GM19452 (cell line): ENCODE data around the gene TGFB2.
"Not testable (repeated sequence)": the region's sequence is repeated elsewhere in the genome, so short reads cannot be mapped to it uniquely, and the experiment has no call there.

Experiments used
- ATAC-seq: cut with Tn5 transposase; IDR thresholded peaks from one replicate; pipeline ENCODE4 v1.9.1; 2021; ENCODE audit not compliant: unreplicated experiment

The TGFB2 gene

GRCh38 chr1:218344814-218345672 lies at the start of gene TGFB2:
TGFB2 (plus strand) TSS chr1:218345336; CDS start chr1:218346702, 1,366 bp downstream.
- ATAC-seq = peak; percentile 37

DNA sequence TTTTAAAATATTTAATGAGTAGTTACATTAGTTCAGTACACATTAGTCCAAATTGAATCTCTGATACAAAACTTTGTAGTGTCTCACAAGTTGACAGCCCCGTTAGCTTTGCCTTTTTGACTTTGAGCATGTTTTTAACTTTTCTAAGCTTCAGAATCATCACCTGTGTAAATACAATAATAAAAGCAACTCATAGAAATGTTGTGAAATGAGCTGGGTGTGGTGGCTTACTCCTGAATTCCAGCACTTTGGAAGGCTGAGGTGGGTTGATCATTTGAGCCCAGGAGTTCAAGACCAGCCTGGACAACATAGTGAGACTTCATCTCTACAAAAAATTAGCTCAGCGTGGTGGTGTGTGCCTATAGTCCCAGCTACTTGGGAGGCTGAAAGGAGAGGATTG lies 49.0 kb upstream of the TGFB2 start:
- ATAC-seq = no peak

- no peak for ATAC-seq
These were observed 47.7 kb upstream of the TGFB2 start for GRCh38 chr1:218297461-218297860.

DNA sequence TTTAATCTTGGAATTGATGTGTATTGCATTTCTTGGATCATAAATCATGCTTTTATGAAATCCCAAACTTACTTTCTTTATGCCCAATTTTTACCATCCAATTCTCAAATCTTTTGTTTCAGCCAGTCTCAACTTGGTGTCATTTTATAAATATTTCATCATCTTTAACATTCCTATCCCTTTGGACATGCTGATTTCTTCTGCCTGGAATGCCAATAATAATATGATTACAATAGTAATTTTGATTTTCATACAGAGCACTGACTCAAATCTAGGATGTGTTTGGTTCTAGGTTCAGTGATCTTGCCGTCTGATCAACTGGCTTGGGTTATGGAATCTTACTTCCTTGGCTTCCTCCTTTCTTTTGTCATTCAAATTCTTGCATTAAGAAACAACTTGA lies 47.3 kb upstream of the TGFB2 start:
- ATAC-seq = no peak

GRCh38 chr1:218298398-218298797 lies 46.7 kb upstream of the TGFB2 start:
- no peak for ATAC-seq

DNA sequence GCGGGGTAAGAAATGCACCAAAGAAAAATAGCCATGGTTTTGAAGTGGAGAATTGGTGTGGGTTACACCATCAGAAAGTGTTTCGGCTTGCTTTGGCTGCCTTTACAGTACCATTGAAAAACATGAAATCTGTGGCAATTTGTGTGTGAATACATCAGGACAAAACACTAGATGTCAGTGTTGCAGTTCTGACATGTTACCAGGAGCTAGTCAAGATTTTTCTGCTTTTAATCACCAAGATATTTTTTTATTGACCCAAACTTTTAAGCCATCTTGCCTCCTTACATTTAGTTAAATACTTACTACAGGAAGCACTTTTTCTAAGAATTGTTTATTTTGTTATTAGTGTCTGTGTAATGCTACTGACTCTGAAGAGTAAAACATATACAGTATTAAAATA lies 45.7 kb upstream of the TGFB2 start:
- no peak for ATAC-seq

- no peak for ATAC-seq
These were observed 43.9 kb upstream of the TGFB2 start for GRCh38 chr1:218301217-218301616.

- ATAC-seq = no peak
These were observed 43.0 kb upstream of the TGFB2 start for GRCh38 chr1:218302155-218302554.

DNA sequence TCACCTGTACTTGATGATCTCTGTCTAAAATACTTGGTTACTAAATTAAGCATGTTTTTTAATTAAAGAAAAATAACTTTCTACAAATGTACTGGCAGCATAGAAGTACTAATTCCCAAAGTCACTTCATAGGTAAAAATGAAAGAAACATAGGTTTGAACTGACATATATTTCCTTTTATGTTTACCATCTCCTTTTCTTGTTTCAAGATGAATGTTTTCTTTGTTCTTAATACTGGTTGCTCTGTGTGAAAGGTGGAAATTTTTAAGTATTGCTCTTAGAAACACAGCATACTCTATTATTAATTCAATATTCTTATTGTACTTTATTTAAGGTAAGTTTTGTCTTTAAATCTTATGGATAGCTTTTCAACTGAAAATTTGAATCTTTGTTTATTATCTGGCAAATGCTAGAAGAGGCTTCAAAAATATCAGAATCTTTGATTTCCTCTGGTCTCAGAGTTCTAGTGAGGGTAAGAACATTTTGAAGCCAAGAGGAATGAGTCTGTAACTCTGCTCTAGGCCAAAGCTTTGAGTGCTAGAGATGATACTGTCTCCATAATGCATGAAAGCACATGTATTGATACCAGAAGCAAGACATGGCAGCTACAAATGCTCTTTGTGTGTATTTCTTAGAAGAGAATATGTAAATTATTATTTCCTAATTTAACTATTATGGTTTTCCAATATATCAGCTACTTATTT lies 41.8 kb upstream of the TGFB2 start:
- ATAC-seq = no peak

GRCh38 chr1:218304281-218305039 lies 40.7 kb upstream of the TGFB2 start:
- no peak for ATAC-seq

DNA sequence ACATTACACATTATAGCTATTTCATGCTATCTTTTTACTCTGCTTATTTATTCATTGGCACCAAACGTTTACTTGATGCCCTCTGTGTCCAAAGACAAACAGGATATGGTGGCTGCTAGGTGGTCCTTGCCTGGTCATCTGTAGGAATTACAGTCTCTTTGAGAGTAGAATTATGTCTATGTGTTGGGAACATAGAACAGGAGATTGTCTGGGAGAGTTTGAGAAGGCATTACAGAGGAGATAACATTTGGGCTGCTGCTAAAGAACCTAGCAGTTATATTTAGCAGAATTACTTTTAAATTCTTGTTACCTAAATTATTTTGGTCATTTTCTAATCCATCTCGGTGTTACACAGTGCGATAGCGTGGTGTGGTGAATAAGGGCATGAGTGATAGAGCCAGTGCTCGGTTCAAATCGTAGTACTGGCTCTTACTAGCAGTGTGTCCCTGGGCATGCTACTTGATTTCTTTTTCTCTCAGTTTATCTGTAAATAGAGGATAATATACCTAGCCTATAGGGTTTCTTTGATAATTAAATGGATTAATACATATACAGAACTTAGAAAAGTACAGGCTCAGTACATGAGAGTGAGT lies 39.6 kb upstream of the TGFB2 start:
- ATAC-seq = no peak

DNA sequence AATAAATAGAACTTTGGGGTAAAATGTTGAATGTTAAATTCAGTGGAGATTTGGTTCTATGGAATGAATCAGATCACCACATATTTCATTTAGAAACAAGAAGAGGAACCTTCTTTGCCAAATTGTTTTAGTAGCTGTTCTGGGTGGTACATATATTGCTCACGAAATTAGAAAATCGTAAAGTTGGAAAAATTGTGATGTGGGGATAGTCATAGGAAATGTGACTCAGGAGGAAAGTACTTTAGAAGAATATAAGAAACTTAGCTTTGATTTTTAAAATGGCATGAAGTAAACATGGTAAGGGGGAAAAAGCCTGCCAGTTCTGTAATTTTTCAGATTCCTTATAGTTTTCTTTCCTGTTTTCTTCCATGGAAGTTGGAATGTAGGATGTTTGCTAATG lies 32.6 kb upstream of the TGFB2 start:
- ATAC-seq = no peak

DNA sequence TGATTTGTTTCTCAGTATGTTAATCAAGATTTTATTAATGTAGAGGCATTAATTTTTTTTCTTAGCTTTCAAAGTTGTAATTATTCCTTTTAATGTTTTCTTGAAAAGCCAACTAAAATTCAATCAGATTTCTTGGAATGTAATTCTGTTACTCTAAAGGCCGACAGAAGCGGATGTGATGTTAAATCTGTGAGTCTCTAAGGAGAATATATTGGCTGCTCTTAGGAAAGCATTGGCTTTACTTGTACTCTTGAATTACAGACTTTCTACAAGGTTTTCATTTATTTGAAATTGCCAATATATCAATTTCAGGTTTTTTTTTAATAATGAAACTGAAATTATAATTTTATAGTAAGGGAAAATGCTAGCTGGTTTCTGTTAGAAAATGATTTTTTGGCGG lies 30.8 kb upstream of the TGFB2 start:
- no peak for ATAC-seq

DNA sequence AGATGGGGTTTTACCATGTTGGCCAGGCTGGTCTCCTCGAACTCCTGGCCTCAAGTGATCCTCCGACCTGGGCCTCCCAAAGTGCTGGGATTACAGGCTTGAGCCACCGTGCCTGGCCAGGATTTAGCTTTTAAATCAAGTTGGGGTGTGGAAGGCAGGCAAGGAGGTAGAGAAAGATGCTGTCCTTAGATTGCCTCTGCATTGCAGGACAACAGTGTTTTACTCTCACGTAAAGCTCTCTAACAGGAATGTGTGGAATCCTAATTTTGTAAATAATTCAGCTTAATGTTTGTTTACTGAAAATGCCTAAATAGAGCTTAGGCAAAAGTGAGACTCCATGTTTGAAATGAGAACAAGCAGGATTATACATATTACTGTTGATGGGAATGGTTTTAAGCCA lies 29.5 kb upstream of the TGFB2 start:
- no peak for ATAC-seq

GRCh38 chr1:218317061-218317460 lies 28.1 kb upstream of the TGFB2 start:
- no peak for ATAC-seq

GRCh38 chr1:218320182-218320581 lies 25.0 kb upstream of the TGFB2 start:
- not testable (repeated sequence) for ATAC-seq

- no peak for ATAC-seq
These were observed 22.4 kb upstream of the TGFB2 start for GRCh38 chr1:218322762-218323161.

GRCh38 chr1:218323568-218324225 lies 21.4 kb upstream of the TGFB2 start:
- ATAC-seq = no peak

GRCh38 chr1:218324226-218324580 lies 20.9 kb upstream of the TGFB2 start:
- ATAC-seq = no peak

DNA sequence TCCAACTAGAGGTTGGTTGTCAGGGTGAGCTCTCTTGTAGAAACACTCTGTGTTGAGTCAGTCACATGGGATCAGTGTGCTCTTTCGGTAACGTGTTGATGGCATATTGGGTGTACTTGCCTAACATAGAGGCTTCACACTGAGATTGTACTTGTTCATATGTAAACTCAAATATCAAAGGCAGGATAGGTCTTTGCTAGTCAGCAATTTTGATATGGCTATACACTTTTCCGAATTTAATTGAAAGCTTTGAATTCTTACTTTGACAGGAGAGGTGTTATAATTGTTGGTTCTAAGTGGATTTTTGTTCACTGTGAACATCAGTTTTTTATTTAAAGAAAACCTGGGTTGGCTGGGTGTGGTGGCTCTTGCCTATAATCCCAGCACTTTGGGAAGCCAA lies 16.4 kb upstream of the TGFB2 start:
- ATAC-seq = no peak
